Right ventricle myocardium inferior (tissue), 1 donor: ENCODE results near the gene CACNA1E. TPM values are rescaled to one million over a fixed set of nuclear protein-coding genes. Genes with fewer than 3 reads are reported as not detected.

Experiments used
- ATAC-seq: fragments of 200-7000 bp; cut with Tn5 transposase; one replicate; pipeline ENCODE4 v1.9.1; 2020; ENCODE audit warnings: mild to moderate bottlenecking, moderate library complexity
- DNase-seq: peaks from one replicate; pipeline ENCODE4 v3.0.0; 2021; ENCODE audit errors: missing footprints
- intact Hi-C: fragments of 100-400 bp; cut with DNase I; formaldehyde crosslinking; loops from one replicate; pipeline ENCODE4 v1.11.0; 2022
- total RNA-seq: library from RNA; stranded (reverse); fragmentation: NEBNext Ultra II Directional; extraction: Animal tissue kit (Norgen Biotek cat#: 25700); gene quantifications from one replicate; pipeline ENCODE4 v1.2.1, GENCODE V29; 2021
- donor health status: DM: no; HTN: yes; CAD: no; lungs with severe emphysema.

Gene CACNA1E
- total RNA-seq, 1 donor from 2014 or later, result 3.7 TPM

GRCh38 chr1:181607524-181607923 lies 124.2 kb downstream of the CACNA1E start:
- no peak for DNase-seq
- no peak for ATAC-seq
- intact Hi-C loops, result no loop called here

GRCh38 chr1:181608386-181608785 lies 125.1 kb downstream of the CACNA1E start:
- DNase-seq (no peak), ATAC-seq (no peak)
- intact Hi-C loops, result no loop called here

GRCh38 chr1:181608948-181609347 lies 125.6 kb downstream of the CACNA1E start:
- ATAC-seq (no peak), DNase-seq (no peak)
- intact Hi-C loops, result no loop called here

- no peak for DNase-seq
- intact Hi-C loops, result no loop called here
- ATAC-seq, result no peak
Measured at GRCh38 chr1:181612100-181612499, 128.8 kb downstream of the CACNA1E start.

GRCh38 chr1:181618559-181618958 lies 135.2 kb downstream of the CACNA1E start:
- no peak for ATAC-seq
- intact Hi-C loops, result no loop called here
- no peak for DNase-seq

- ATAC-seq, result no peak
- no peak for DNase-seq
- intact Hi-C loops, result no loop called here
Measured at GRCh38 chr1:181620183-181620582, 136.9 kb downstream of the CACNA1E start.

GRCh38 chr1:181623850-181624249 lies 140.5 kb downstream of the CACNA1E start:
- ATAC-seq, result no peak
- intact Hi-C loops, result no loop called here

GRCh38 chr1:181626279-181626938 lies 143.1 kb downstream of the CACNA1E start:
- ATAC-seq (no peak), DNase-seq (no peak)
- intact Hi-C loops, result no loop called here

More at GRCh38 chr1:181623850-181624249, 140.5 kb downstream of the CACNA1E start:
- no peak for DNase-seq

GRCh38 chr1:181630398-181630797 lies 147.1 kb downstream of the CACNA1E start:
- DNase-seq (no peak), ATAC-seq (no peak)
- intact Hi-C loops, result no loop called here

GRCh38 chr1:181630838-181631237 lies 147.5 kb downstream of the CACNA1E start:
- ATAC-seq (no peak), DNase-seq (no peak)
- intact Hi-C loops, result no loop called here

- no peak for ATAC-seq
- no peak for DNase-seq
- intact Hi-C loops, result no loop called here
Measured at GRCh38 chr1:181632492-181632891, 149.2 kb downstream of the CACNA1E start.

- intact Hi-C loops, result no loop called here
- no peak for ATAC-seq
- DNase-seq, result no peak
Measured at GRCh38 chr1:181632960-181633359, 149.6 kb downstream of the CACNA1E start.

GRCh38 chr1:181635110-181635509 lies 151.8 kb downstream of the CACNA1E start:
- intact Hi-C loops, result no loop called here
- DNase-seq (no peak), ATAC-seq (no peak)

- DNase-seq (no peak), ATAC-seq (no peak)
- intact Hi-C loops, result no loop called here
Measured at GRCh38 chr1:181637998-181638397, 154.7 kb downstream of the CACNA1E start.

- ATAC-seq, result no peak
- no peak for DNase-seq
- intact Hi-C loops, result no loop called here
Measured at GRCh38 chr1:181640956-181641355, 157.6 kb downstream of the CACNA1E start.

- intact Hi-C loops, result no loop called here
- no peak for ATAC-seq
- no peak for DNase-seq
Measured at GRCh38 chr1:181643631-181644030, 160.3 kb downstream of the CACNA1E start.

GRCh38 chr1:181645171-181645570 lies 161.9 kb downstream of the CACNA1E start:
- DNase-seq, result no peak
- ATAC-seq, result no peak
- intact Hi-C loops, result no loop called here

GRCh38 chr1:181646710-181647109 lies 163.4 kb downstream of the CACNA1E start:
- intact Hi-C loops, result no loop called here
- DNase-seq (no peak), ATAC-seq (no peak)

GRCh38 chr1:181647314-181648035 lies 164.2 kb downstream of the CACNA1E start:
- ATAC-seq (no peak), DNase-seq (no peak)
- intact Hi-C loops, result no loop called here

GRCh38 chr1:181651276-181651675 lies 168.0 kb downstream of the CACNA1E start:
- ATAC-seq (no peak), DNase-seq (no peak)
- intact Hi-C loops, result no loop called here

GRCh38 chr1:181655756-181656155 lies 172.4 kb downstream of the CACNA1E start:
- no peak for ATAC-seq
- intact Hi-C loops, result no loop called here
- DNase-seq, result no peak
